GM12878 (cell line): ENCODE measurements around the gene ZNF525. TPM values are rescaled to one million over a fixed set of nuclear protein-coding genes. Genes with fewer than 3 reads are reported as not detected.
"Not testable (repeated sequence)": the region's sequence is repeated elsewhere in the genome, so short reads cannot be mapped to it uniquely, and the experiment has no call there.

Experiments
- ATAC-seq: fragments of 200-7000 bp; cut with Tn5 transposase; 3 replicates; pipeline ENCODE4 v1.9.1; 2020; ENCODE audit warnings: mild to moderate bottlenecking, moderate library complexity
- BruUV-seq: library from RNA; stranded (reverse); fragments of 400-500 nt; replicated peaks from 2 replicates; lab custom pipeline; 2021; lab: Mats Ljungman, UMichigan
- CTCF ChIA-PET: fragments of 300-600 bp; sonication (Branson Sonifier 250); formaldehyde crosslinking; extraction: SDS; loops from one replicate; lab custom pipeline; 2021; ENCODE audit warnings: inconsistent platforms; lab: Yijun Ruan, JAX
- POLR2A ChIA-PET: fragments of 350-600 bp; formaldehyde crosslinking; extraction: SDS; loops from one replicate; lab custom pipeline; 2021; ENCODE audit warnings: inconsistent platforms; lab: Charles Lee
- RAD21 ChIA-PET: fragments of 300-600 bp; sonication (Branson Sonifier 250); formaldehyde crosslinking; loops from one replicate; lab custom pipeline; 2023; ENCODE audit warnings: antibody characterized with exemption; ENCODE audit not compliant: unreplicated experiment; lab: Charles Lee
- SMC1A ChIA-PET: fragments of 300-600 bp; sonication (Branson Sonifier 250); formaldehyde crosslinking; loops from one replicate; lab custom pipeline; 2023; ENCODE audit not compliant: unreplicated experiment, uncharacterized antibody; lab: Charles Lee
- DNase-seq: peaks from one replicate; pipeline ENCODE4 v3.0.0-alpha.2; 2011; ENCODE audit warnings: low read depth, low spot score
- FAIRE-seq: peaks from 3 replicates; lab custom pipeline; 2011; peaks lifted over from hg19 to GRCh38; lab: Jason Lieb, UNC
- H2AFZ ChIP-seq: 2 replicates; pipeline ENCODE4 v1.6.0; 2011; ENCODE audit warnings: low read depth, low read length, control low read depth; ENCODE audit not compliant: control insufficient read depth
- H3K27ac ChIP-seq: 2 replicates; pipeline ENCODE4 v1.5.1; 2011; ENCODE audit warnings: control low read depth; ENCODE audit not compliant: control insufficient read depth, insufficient read depth
- H3K27me3 ChIP-seq, 2 experiments: replicated peaks in 1 of 2; 2 replicates each; pipeline versions ENCODE4 v1.6.0 to v1.6.1; 2011; ENCODE audit warnings: low read length in 1 of 2; ENCODE audit not compliant: control insufficient read depth in 2 of 2, insufficient read depth in 2 of 2
- H3K36me3 ChIP-seq, 2 experiments: 2 replicates each; pipeline ENCODE4 v1.5.1; 2011; ENCODE audit warnings: low read length in 1 of 2; ENCODE audit not compliant: control insufficient read depth in 2 of 2, insufficient read depth in 2 of 2
- H3K4me1 ChIP-seq: 2 replicates; pipeline ENCODE4 v1.6.1; 2011; ENCODE audit warnings: mild to moderate bottlenecking, low read length, moderate library complexity, mixed read lengths; ENCODE audit not compliant: control insufficient read depth, insufficient read depth
- H3K4me2 ChIP-seq: 2 replicates; pipeline ENCODE4 v1.6.0; 2011; ENCODE audit warnings: control low read depth; ENCODE audit not compliant: control insufficient read depth, insufficient read depth
- H3K4me3 ChIP-seq: fragments of 200-600 bp; sonication (generic); 2 replicates; pipeline ENCODE4 v1.5.1; 2016
- H3K79me2 ChIP-seq: 2 replicates; pipeline ENCODE4 v1.6.0; 2011; ENCODE audit warnings: low read length; ENCODE audit not compliant: control insufficient read depth, insufficient read depth
- H3K9ac ChIP-seq: 2 replicates; pipeline ENCODE4 v1.8.0; 2011; ENCODE audit warnings: low read length, control low read depth, mixed read lengths; ENCODE audit not compliant: control insufficient read depth, insufficient read depth
- H3K9me3 ChIP-seq: replicated peaks from 3 replicates; pipeline ENCODE4 v1.5.1; 2011; ENCODE audit warnings: mild to moderate bottlenecking, low read length; ENCODE audit not compliant: control insufficient read depth, insufficient read depth
- H4K20me1 ChIP-seq: 2 replicates; pipeline ENCODE4 v1.6.0; 2011; ENCODE audit not compliant: control insufficient read depth, insufficient read depth
- CHD1 ChIP-seq: IDR thresholded peaks from 2 replicates; pipeline ENCODE4 v1.6.1; 2012; ENCODE audit warnings: low read depth, low read length, improper control_type of control experiment
- WGBS: methylation state at CpG from one replicate; pipeline ENCODE4 v1.1.6; 2016; ENCODE audit warnings: low lambda C conversion rate; ENCODE audit not compliant: insufficient replicate concordance, insufficient coverage; ENCODE audit errors: missing lambda C conversion rate; 5-methylcytosine and 5-hydroxymethylcytosine counted together
- in situ Hi-C: fragments of 300-500 bp; cut with MboI; formaldehyde crosslinking; loops from 9 replicates; pipeline ENCODE4 v1.14.3; 2018; ENCODE audit warnings: mixed read lengths
- intact Hi-C: fragments of 100-400 bp; cut with micrococcal nuclease; formaldehyde crosslinking; loops from one replicate; pipeline ENCODE4 v1.14.2; 2022; ENCODE audit not compliant: unreplicated experiment
- polyA plus RNA-seq, 11 experiments: library from polyadenylated mRNA; depleted of rRNA in 4 of 11; unstranded in 6 of 11; stranded (reverse) in 5 of 11; fragments of >200 nt; fragmentation: Nextera tagmentation in 4 of 11; fragmentation: Illumina TruSeq in 1 of 11; extraction: Ambion mirVana in 4 of 11; extraction: Trizol in 1 of 11; gene quantifications; 1 replicate in 1 of 11; 2 replicates in 10 of 11; pipeline versions ENCODE4 v1.2.1 to v1.2.3, GENCODE V29; 2011 to 2016; ENCODE audit warnings: inconsistent platforms in 2 of 11, missing spikeins in 2 of 11, low read depth in 1 of 11
- total RNA-seq, 4 experiments: library from RNA; depleted of rRNA in 3 of 4; stranded (reverse); fragments of >200 nt in 3 of 4; fragmentation: Illumina TruSeq in 1 of 4; extraction: Trizol in 1 of 4; gene quantifications; 2 replicates each; pipeline versions ENCODE4 v1.2.1 to v1.2.3, GENCODE V29; 2013 to 2021
- TF ChIP-seq, protein P1 (sequence below): IDR thresholded peaks from 2 replicates; pipeline ENCODE4 v1.6.1; 2011; ENCODE audit warnings: low read depth, low read length, improper control_type of control experiment, borderline replicate concordance
- TF ChIP-seq, protein P2 (sequence below): IDR thresholded peaks from 2 replicates; pipeline ENCODE4 v1.6.1; 2012; ENCODE audit warnings: low read depth, low read length, improper control_type of control experiment
- TF ChIP-seq, protein P3 (sequence below): fragments of 450-650 bp; IDR thresholded peaks from 2 replicates; pipeline ENCODE4 v1.6.1; 2017; ENCODE audit warnings: low read depth, mild to moderate bottlenecking, moderate library complexity

The ZNF525 gene
- total and polyA plus RNA-seq, 10 of the 15 experiments (the other 5 are each of a cell fraction or from before 2014, with no cell fraction given): 3.0 to 25.8 (median 9.4) TPM

DNA sequence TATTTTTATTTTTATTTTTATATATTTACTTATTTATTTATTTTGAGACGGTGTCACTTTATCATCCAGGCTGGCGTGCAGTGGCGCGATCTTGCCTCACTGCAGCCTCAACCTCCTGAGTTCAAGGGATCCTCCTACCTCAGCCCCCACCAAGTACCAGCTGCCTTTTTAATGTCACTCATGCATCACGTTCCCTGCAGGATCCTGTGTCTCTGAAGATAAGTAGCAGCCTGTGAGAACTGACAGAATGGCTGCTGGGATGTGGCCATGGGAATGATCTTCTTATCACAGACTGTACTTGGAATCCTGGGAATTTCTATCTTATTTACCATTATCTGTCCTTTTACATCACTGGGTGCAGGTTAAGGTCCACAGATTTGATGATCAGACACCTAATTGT is 57.0 kb downstream of the ZNF525 start (continued):
- TF ChIP-seq, protein P1, sequence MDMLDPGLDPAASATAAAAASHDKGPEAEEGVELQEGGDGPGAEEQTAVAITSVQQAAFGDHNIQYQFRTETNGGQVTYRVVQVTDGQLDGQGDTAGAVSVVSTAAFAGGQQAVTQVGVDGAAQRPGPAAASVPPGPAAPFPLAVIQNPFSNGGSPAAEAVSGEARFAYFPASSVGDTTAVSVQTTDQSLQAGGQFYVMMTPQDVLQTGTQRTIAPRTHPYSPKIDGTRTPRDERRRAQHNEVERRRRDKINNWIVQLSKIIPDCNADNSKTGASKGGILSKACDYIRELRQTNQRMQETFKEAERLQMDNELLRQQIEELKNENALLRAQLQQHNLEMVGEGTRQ: no peak
- TF ChIP-seq, protein P2, sequence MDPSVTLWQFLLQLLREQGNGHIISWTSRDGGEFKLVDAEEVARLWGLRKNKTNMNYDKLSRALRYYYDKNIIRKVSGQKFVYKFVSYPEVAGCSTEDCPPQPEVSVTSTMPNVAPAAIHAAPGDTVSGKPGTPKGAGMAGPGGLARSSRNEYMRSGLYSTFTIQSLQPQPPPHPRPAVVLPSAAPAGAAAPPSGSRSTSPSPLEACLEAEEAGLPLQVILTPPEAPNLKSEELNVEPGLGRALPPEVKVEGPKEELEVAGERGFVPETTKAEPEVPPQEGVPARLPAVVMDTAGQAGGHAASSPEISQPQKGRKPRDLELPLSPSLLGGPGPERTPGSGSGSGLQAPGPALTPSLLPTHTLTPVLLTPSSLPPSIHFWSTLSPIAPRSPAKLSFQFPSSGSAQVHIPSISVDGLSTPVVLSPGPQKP: no peak
- TF ChIP-seq, protein P3, sequence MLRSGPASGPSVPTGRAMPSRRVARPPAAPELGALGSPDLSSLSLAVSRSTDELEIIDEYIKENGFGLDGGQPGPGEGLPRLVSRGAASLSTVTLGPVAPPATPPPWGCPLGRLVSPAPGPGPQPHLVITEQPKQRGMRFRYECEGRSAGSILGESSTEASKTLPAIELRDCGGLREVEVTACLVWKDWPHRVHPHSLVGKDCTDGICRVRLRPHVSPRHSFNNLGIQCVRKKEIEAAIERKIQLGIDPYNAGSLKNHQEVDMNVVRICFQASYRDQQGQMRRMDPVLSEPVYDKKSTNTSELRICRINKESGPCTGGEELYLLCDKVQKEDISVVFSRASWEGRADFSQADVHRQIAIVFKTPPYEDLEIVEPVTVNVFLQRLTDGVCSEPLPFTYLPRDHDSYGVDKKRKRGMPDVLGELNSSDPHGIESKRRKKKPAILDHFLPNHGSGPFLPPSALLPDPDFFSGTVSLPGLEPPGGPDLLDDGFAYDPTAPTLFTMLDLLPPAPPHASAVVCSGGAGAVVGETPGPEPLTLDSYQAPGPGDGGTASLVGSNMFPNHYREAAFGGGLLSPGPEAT: no peak
- no peak for TF ChIP-seq CHD1

DNA sequence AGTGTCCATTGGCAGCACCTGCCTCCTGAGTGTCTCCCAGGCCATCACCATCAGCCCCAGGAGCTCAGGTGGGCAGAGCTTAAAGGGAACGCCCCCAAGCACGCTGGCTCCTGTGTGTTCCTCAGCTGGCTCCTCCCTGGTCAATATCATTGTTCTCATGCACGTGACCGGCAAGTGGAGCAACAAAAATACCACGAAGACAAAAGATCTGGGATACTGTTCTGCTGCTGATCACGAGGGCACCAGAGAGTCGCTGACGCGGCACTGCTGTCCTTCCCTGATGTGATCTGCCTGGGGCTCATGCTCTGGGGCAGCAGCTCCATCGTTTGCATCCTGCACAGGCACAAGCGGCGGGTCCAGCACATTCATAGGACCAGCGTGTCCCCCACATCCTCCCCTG is 57.6 kb downstream of the ZNF525 start:
- SMC1A ChIA-PET, H3K36me3 ChIP-seq, ATAC-seq, H3K4me1 ChIP-seq, H3K79me2 ChIP-seq, BruUV-seq, FAIRE-seq, H3K27ac ChIP-seq, H3K4me2 ChIP-seq, H3K27me3 ChIP-seq, POLR2A ChIA-PET, DNase-seq, CTCF ChIA-PET, H3K4me3 ChIP-seq, H4K20me1 ChIP-seq, RAD21 ChIA-PET, H2AFZ ChIP-seq, H3K9me3 ChIP-seq, H3K9ac ChIP-seq: not testable (repeated sequence)
- 20% methylated on average over 7 of the region's 13 CpGs for WGBS
- in situ Hi-C loops (loop anchor here (10.0 kb wide), 1 partner anchor 602 kb away; no protein-coding TSS in a partner anchor), intact Hi-C loops (loop anchor here (10.0 kb wide), 1 partner anchor 602 kb away; no protein-coding TSS in a partner anchor)

DNA sequence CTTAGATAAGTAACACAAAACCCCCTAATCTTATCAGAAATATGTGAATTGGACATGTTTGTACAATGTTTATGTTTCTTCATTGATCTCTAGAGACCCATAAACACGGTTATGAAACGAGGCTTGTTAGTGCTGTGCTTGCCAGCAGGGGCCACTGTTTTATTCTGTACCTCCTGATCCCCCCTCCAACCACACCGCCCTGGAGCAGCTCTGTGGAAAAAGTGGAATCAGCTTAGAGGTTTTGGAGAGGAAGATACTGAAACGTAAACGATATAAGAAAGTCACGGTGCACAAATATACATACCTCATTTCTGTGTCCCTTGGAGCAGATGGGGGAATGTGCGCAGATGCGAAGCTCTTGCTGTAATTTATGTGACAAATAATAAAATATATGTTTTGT is 58.2 kb downstream of the ZNF525 start:
- BruUV-seq, H3K27ac ChIP-seq, H4K20me1 ChIP-seq, H3K27me3 ChIP-seq, H3K79me2 ChIP-seq, DNase-seq, ATAC-seq, H3K4me2 ChIP-seq, H2AFZ ChIP-seq, RAD21 ChIA-PET, H3K36me3 ChIP-seq, H3K9me3 ChIP-seq, POLR2A ChIA-PET, H3K9ac ChIP-seq, SMC1A ChIA-PET, H3K4me3 ChIP-seq, H3K4me1 ChIP-seq: not testable (repeated sequence)
- peak; percentile 41 for FAIRE-seq
- intact Hi-C loops (loop anchor here (10.0 kb wide), 1 partner anchor 601 kb away; no protein-coding TSS in a partner anchor), in situ Hi-C loops (loop anchor here (10.0 kb wide), 1 partner anchor 601 kb away; no protein-coding TSS in a partner anchor)
- WGBS: 59% methylated on average over 8 of the region's 8 CpGs
- CTCF ChIA-PET: interaction anchor here (1.0 kb wide), 1 partner anchor 369 kb away, joined by 3 read pairs; no protein-coding TSS in a partner anchor
